OCI-LY1 (cell line): Measurements from ENCODE around the gene SPOCK2.

ENCODE experiments used
- H2AFZ ChIP-seq: fragments of 200-600 bp; sonication (generic), shearing (Covaris generic); 2 replicates; pipeline ENCODE4 v1.6.0; 2014; ENCODE audit warnings: antibody characterized with exemption, mild to moderate bottlenecking, low read length
- H3F3A ChIP-seq: fragments of 200-600 bp; sonication (generic), shearing (Covaris generic); 2 replicates; pipeline ENCODE4 v1.6.0; 2014; ENCODE audit warnings: mild to moderate bottlenecking, antibody characterized with exemption, low read length, moderate library complexity; ENCODE audit not compliant: insufficient read depth
- H3K27ac ChIP-seq: fragments of 200-600 bp; sonication (generic); 2 replicates; pipeline ENCODE4 v1.5.1; 2014; ENCODE audit warnings: low read length, mixed run types, mild to moderate bottlenecking, low read depth; ENCODE audit not compliant: poor library complexity, severe bottlenecking
- H3K27me3 ChIP-seq: fragments of 200-600 bp; sonication (generic); 2 replicates; pipeline ENCODE4 v1.6.0; 2014; ENCODE audit warnings: antibody characterized with exemption, mild to moderate bottlenecking, low read length, moderate library complexity; ENCODE audit not compliant: insufficient read depth
- H3K36me3 ChIP-seq: fragments of 200-600 bp; sonication (generic); 2 replicates; pipeline ENCODE4 v1.6.1; 2014; ENCODE audit warnings: mild to moderate bottlenecking, antibody characterized with exemption, low read length, moderate library complexity, mixed read lengths; ENCODE audit not compliant: insufficient read depth
- H3K4me1 ChIP-seq: fragments of 200-600 bp; sonication (generic); 2 replicates; pipeline ENCODE4 v1.5.1; 2014; ENCODE audit warnings: mild to moderate bottlenecking, low read length, moderate library complexity; ENCODE audit not compliant: insufficient read depth, severe bottlenecking
- H3K4me2 ChIP-seq: fragments of 200-600 bp; sonication (generic), shearing (Covaris generic); 2 replicates; pipeline ENCODE4 v1.6.1; 2014; ENCODE audit warnings: low read length
- H3K4me3 ChIP-seq: fragments of 200-600 bp; sonication (generic); 2 replicates; pipeline ENCODE4 v1.5.1; 2014; ENCODE audit warnings: low read length, low read depth, mild to moderate bottlenecking, mixed read lengths; ENCODE audit not compliant: poor library complexity, severe bottlenecking
- H3K79me2 ChIP-seq: fragments of 200-600 bp; shearing (Covaris generic); 2 replicates; pipeline ENCODE4 v1.6.1; 2016; ENCODE audit warnings: mixed run types, low read length, mixed read lengths; ENCODE audit not compliant: insufficient read depth
- H3K9ac ChIP-seq: fragments of 200-600 bp; sonication (generic), shearing (Covaris generic); 2 replicates; pipeline ENCODE4 v1.6.1; 2014; ENCODE audit warnings: mild to moderate bottlenecking, low read length, mixed read lengths
- H3K9me2 ChIP-seq: fragments of 200-600 bp; sonication (generic), shearing (Covaris generic); 2 replicates; pipeline ENCODE4 v1.6.1; 2014; ENCODE audit warnings: low read depth, mild to moderate bottlenecking, low read length, mixed read lengths
- H3K9me3 ChIP-seq: fragments of 200-600 bp; shearing (Covaris generic); 2 replicates; pipeline ENCODE4 v1.6.1; 2014; ENCODE audit warnings: low read length, mixed read lengths
- H4K20me1 ChIP-seq: fragments of 200-600 bp; sonication (generic), shearing (Covaris generic); 2 replicates; pipeline ENCODE4 v1.6.0; 2016; ENCODE audit warnings: mild to moderate bottlenecking, low read length; ENCODE audit not compliant: insufficient read depth
- EZH2 ChIP-seq: fragments of 200-600 bp; sonication (generic), shearing (Covaris generic); IDR thresholded peaks from 2 replicates; pipeline ENCODE4 v1.8.0; 2017; ENCODE audit warnings: borderline replicate concordance, mixed run types, mild to moderate bottlenecking, antibody characterized with exemption, low read length, moderate library complexity, mixed read lengths
- TF ChIP-seq, protein P1 (sequence below): fragments of 200-600 bp; sonication (generic), shearing (Covaris generic); IDR thresholded peaks from 2 replicates; pipeline ENCODE4 v1.5.1; 2017; ENCODE audit warnings: mild to moderate bottlenecking, antibody characterized with exemption, low read length, moderate library complexity, mixed read lengths

The SPOCK2 gene

DNA sequence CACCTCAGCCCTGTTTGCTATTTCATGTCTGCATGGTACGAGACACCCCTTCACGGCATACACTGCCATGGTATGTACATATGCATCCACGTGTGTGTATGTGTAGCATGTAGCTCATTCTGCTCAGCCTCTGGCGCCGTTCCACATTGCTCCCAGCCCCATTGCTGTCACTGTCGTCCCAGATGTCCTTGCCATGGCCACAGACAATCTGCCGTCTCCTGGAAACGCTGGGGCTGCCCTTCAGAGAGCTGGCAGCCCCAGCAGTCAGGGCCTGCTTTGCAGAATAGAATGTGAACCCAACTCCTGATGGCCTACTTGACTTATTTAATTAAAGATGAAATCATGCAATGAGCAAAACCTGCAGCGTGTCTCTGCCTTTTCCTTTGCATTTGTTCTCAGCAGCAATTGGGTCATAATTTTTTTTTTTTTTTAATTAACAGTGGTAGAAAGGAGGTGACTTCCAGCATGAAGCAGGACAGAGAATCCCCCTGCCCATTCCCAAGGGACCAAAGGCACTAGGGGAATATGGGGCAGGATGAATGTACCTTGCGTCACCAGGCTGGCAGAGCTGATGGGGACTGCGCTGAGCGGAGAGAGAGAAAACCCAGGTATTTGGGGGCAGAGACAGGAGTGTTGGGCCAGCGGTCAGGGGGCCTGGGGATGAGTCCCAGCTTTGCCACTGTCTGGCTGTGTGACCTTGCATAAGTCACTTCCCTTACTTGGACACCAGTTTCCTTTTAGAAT, 75.0 kb downstream of the SPOCK2 start:
- Histone ChIP-seq H3K4me1 (no peaks in the 10 kb centered on the region), H3K9ac (no peak overlapping the region), H3K9me2 (no peaks in the 10 kb centered on the region), H3F3A (no peaks in the 10 kb centered on the region), H3K4me3 (no peak overlapping the region), H3K4me2 (no peak overlapping the region), H3K79me2 (no peaks in the 10 kb centered on the region), H2AFZ (no peak overlapping the region), H3K36me3 (no peaks in the 10 kb centered on the region), H4K20me1 (no peaks in the 10 kb centered on the region), H3K27ac (no peak overlapping the region), H3K9me3 (no peaks in the 10 kb centered on the region), H3K27me3 (peaks cover 13% of the 10 kb centered on the region; the same call in 1 of the 2 replicates)
- no peak for TF ChIP-seq EZH2
- TF ChIP-seq, protein P1, sequence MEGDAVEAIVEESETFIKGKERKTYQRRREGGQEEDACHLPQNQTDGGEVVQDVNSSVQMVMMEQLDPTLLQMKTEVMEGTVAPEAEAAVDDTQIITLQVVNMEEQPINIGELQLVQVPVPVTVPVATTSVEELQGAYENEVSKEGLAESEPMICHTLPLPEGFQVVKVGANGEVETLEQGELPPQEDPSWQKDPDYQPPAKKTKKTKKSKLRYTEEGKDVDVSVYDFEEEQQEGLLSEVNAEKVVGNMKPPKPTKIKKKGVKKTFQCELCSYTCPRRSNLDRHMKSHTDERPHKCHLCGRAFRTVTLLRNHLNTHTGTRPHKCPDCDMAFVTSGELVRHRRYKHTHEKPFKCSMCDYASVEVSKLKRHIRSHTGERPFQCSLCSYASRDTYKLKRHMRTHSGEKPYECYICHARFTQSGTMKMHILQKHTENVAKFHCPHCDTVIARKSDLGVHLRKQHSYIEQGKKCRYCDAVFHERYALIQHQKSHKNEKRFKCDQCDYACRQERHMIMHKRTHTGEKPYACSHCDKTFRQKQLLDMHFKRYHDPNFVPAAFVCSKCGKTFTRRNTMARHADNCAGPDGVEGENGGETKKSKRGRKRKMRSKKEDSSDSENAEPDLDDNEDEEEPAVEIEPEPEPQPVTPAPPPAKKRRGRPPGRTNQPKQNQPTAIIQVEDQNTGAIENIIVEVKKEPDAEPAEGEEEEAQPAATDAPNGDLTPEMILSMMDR, result no peak

GRCh38 chr10:72012796-72013195, 75.6 kb downstream of the SPOCK2 start:
- H3K27me3 ChIP-seq, result peaks cover 13% of the 10 kb centered on the region; the same call in 1 of the 2 replicates
- H4K20me1 ChIP-seq, result no peaks in the 10 kb centered on the region
- H3K9ac ChIP-seq, result no peak overlapping the region
- H2AFZ ChIP-seq, result no peak overlapping the region
- H3K9me3 ChIP-seq, result no peaks in the 10 kb centered on the region
- no peak overlapping the region for H3K4me2 ChIP-seq
- TF ChIP-seq EZH2, result no peak
- TF ChIP-seq, protein P1, result no peak
- H3K36me3 ChIP-seq, result no peaks in the 10 kb centered on the region
- no peak overlapping the region for H3K27ac ChIP-seq
- H3K9me2 ChIP-seq, result no peaks in the 10 kb centered on the region
- H3K79me2 ChIP-seq, result no peaks in the 10 kb centered on the region
- no peaks in the 10 kb centered on the region for H3F3A ChIP-seq
- no peak overlapping the region for H3K4me3 ChIP-seq
- H3K4me1 ChIP-seq, result no peaks in the 10 kb centered on the region

- Histone ChIP-seq H4K20me1 (no peaks in the 10 kb centered on the region), H3K4me1 (no peaks in the 10 kb centered on the region), H3K79me2 (no peaks in the 10 kb centered on the region), H3K4me2 (no peak overlapping the region), H3K9ac (no peak overlapping the region), H3K4me3 (no peak overlapping the region), H3F3A (no peaks in the 10 kb centered on the region), H3K27me3 (peaks cover 13% of the 10 kb centered on the region; the same call in 1 of the 2 replicates), H3K36me3 (no peaks in the 10 kb centered on the region), H2AFZ (no peak overlapping the region), H3K27ac (no peak overlapping the region), H3K9me2 (no peaks in the 10 kb centered on the region), H3K9me3 (no peaks in the 10 kb centered on the region)
- TF ChIP-seq, protein P1, result no peak
- TF ChIP-seq EZH2, result no peak
Measured at GRCh38 chr10:72011976-72012512, 76.3 kb downstream of the SPOCK2 start.
